Adrenal gland (tissue), 12 donors: Measurements from ENCODE around the gene SPINK5. TPM values are rescaled to one million over a fixed set of nuclear protein-coding genes. Genes with fewer than 3 reads are reported as not detected.

Experiments
- DNase-seq, 7 donors: peaks; one replicate each; pipeline ENCODE4 v3.0.0-alpha.2; 2019 to 2020
- H3K27ac ChIP-seq, 5 donors: fragments of 200-600 bp; sonication (generic) in 4 of 5; 1 replicate in 3 of 5; 2 replicates in 2 of 5; pipeline versions ENCODE4 v1.5.1 to v1.8.0; 2016 to 2020; ENCODE audit warnings: mild to moderate bottlenecking in 1 of 5
- H3K27me3 ChIP-seq: fragments of 200-600 bp; 2 replicates; pipeline ENCODE4 v1.8.0; 2021
- H3K36me3 ChIP-seq, 2 donors: fragments of 200-600 bp; replicated peaks in 1 of 2; 1 replicate in 1 of 2; 2 replicates in 1 of 2; pipeline versions ENCODE4 v1.5.1 to v1.8.0; 2018 to 2022
- H3K4me1 ChIP-seq, 2 donors: fragments of 200-600 bp; replicated peaks in 1 of 2; 1 replicate in 1 of 2; 2 replicates in 1 of 2; pipeline versions ENCODE4 v1.5.1 to v1.8.0; 2018 to 2021
- H3K4me3 ChIP-seq, 4 donors: fragments of 200-600 bp; sonication (generic) in 3 of 4; one replicate each; pipeline ENCODE4 v1.5.1; 2016 to 2018
- H3K9me3 ChIP-seq, 3 donors: fragments of 200-600 bp; sonication (generic) in 1 of 3; replicated peaks in 1 of 3; 1 replicate in 2 of 3; 2 replicates in 1 of 3; pipeline versions ENCODE4 v1.5.1 to v1.8.0; 2016 to 2021
- CTCF ChIP-seq, 6 experiments: fragments of 450-650 bp in 4 of 6; fragments of 200-600 bp in 2 of 6; sonication (generic) in 1 of 6; IDR thresholded peaks; 1 replicate in 5 of 6; 2 replicates in 1 of 6; pipeline versions ENCODE4 v1.5.1 to v1.8.0; 2016 to 2021; ENCODE audit warnings: antibody characterized with exemption in 6 of 6, mild to moderate bottlenecking in 2 of 6, moderate library complexity in 1 of 6
- POLR2A ChIP-seq, 2 donors: fragments of 450-650 bp; IDR thresholded peaks; one replicate each; pipeline ENCODE4 v1.6.1; 2017; ENCODE audit warnings: antibody characterized with exemption in 2 of 2, mild to moderate bottlenecking in 2 of 2, moderate library complexity in 1 of 2
- WGBS, 4 donors: extraction: QIAGEN DNeasy Blood & Tissue Kit in 2 of 4; methylation state at CpG; one replicate each; pipeline versions ENCODE4 v1.1.5 to v1.1.7; 2013 to 2017; 5-methylcytosine and 5-hydroxymethylcytosine counted together
- intact Hi-C, 2 donors: fragments of 100-400 bp; cut with DNase I; formaldehyde crosslinking; loops; one replicate each; pipeline versions ENCODE4 v1.14.1 to v1.15.0; 2022 to 2023
- polyA plus RNA-seq, 3 donors: library from polyadenylated mRNA; stranded (reverse); fragments of 200-250 nt in 2 of 3; fragments of 350-450 nt in 1 of 3; fragmentation: Illumina TruSeq in 1 of 3; extraction: RNeasy Lipid Tissue Mini Kit (QIAGEN cat#74804) in 1 of 3; gene quantifications; one replicate each; pipeline ENCODE4 v1.2.3, GENCODE V29; 2013 to 2014
- total RNA-seq, 9 donors: library from RNA; depleted of rRNA in 4 of 9; stranded (reverse); fragments of >200 nt in 4 of 9; fragments of 120-200 nt in 1 of 9; fragmentation: NEBNext Ultra II Directional in 1 of 9; extraction: Animal tissue kit (Norgen Biotek cat#: 25700) in 1 of 9; gene quantifications; one replicate each; pipeline versions ENCODE4 v1.1.0 to v1.2.4, GENCODE V29; 2013 to 2023
- donor health status: healthy with polysubstance abuse.
- donor health status: Bipolar disorder and iron deficiency.
- donor health status: DM: yes; HTN: yes; CAD: no.
- donor health status: DM: no; HTN: no; CAD: no.
- donor health status: DM: no; HTN: no; CAD: no.
- donor health status: DM: yes; HTN: yes; CAD: no.

Gene SPINK5
- total and polyA plus RNA-seq, 12 donors = 0.13 to 3.5 (median 0.40) TPM; not detected in 3

DNA sequence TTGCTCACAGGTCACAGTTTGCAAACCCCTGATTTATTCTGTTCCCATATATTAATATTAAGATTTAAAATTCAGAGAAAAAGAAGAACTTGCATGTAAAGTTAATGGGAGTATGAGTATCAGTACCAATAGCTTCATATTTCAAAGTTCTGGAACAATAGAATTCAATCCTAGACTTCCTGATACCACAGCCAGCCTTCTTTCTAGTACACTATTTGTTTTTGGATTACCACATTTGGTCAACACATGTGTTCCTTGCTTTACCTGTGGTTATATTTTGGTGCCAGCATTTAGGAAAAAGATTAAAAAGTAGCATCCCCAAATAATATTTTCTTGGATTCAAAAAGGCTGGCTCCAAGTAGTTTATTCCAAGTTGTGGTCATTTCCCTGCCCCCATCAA lies 49.5 kb downstream of the SPINK5 start:
- Histone ChIP-seq H3K27me3 (no peaks in the 10 kb centered on the region), H3K9me3 (no peaks in the 10 kb centered on the region), H3K4me1 (no peaks in the 10 kb centered on the region), H3K36me3 (no peaks in the 10 kb centered on the region), H3K27ac (no peak overlapping the region), H3K4me3 (no peak overlapping the region)
- no peak for TF ChIP-seq POLR2A (IDR thresholded peaks at IDR 0.05)
- TF ChIP-seq CTCF (IDR thresholded peaks at IDR 0.05) = no peak
- DNase-seq = no peak
- intact Hi-C loops = no loop called here

DNA sequence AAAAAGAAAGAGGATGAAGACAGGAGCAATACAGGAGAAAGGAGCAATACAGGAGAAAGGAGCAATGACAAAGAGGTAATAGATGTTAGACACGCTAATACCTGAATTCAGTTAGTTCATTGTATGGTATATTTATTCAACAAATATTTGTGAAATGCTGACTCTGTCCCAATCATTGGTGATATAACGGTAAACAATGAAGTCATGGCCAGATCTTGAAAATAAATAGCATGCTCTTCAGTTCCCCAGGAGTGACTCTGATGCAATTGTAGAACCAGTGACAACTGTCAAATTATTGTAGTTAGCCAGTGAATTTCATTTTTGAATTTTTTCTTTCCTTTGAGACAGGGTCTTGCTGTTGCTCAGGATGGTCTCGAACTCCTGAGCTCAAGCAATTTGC lies 56.5 kb downstream of the SPINK5 start:
- Histone ChIP-seq H3K9me3 (no peaks in the 10 kb centered on the region), H3K4me1 (no peaks in the 10 kb centered on the region), H3K27me3 (peaks cover 3% of the 10 kb centered on the region), H3K27ac (no peak overlapping the region), H3K36me3 (no peaks in the 10 kb centered on the region), H3K4me3 (no peak overlapping the region)
- intact Hi-C loops = loop anchor here in 1 of 2 donors (5.0 to 10.0 kb wide), 2 partner anchors 168 to 236 kb away; no protein-coding TSS in a partner anchor
- TF ChIP-seq CTCF (IDR thresholded peaks at IDR 0.05) (no peak), POLR2A (IDR thresholded peaks at IDR 0.05) (no peak)
- 85 to 93% (median 90%) methylated on average over 3 of the region's 3 CpGs for WGBS, 4 donors
- no peak for DNase-seq

GRCh38 chr5:148125641-148126040 lies 61.9 kb downstream of the SPINK5 start:
- Histone ChIP-seq H3K4me3 (no peak overlapping the region), H3K27ac (no peak overlapping the region), H3K27me3 (peaks cover 3% of the 10 kb centered on the region), H3K9me3 (no peaks in the 10 kb centered on the region), H3K36me3 (no peaks in the 10 kb centered on the region), H3K4me1 (no peaks in the 10 kb centered on the region)
- DNase-seq = no peak
- WGBS, 4 donors = 50 to 60% (median 57%) methylated on average over 3 of the region's 3 CpGs
- intact Hi-C loops = loop anchor here in 1 of 2 donors (10.0 kb wide), 1 partner anchor 241 kb away; no protein-coding TSS in a partner anchor
- no peak for TF ChIP-seq CTCF (IDR thresholded peaks at IDR 0.05)
- no peak for TF ChIP-seq POLR2A (IDR thresholded peaks at IDR 0.05)

DNA sequence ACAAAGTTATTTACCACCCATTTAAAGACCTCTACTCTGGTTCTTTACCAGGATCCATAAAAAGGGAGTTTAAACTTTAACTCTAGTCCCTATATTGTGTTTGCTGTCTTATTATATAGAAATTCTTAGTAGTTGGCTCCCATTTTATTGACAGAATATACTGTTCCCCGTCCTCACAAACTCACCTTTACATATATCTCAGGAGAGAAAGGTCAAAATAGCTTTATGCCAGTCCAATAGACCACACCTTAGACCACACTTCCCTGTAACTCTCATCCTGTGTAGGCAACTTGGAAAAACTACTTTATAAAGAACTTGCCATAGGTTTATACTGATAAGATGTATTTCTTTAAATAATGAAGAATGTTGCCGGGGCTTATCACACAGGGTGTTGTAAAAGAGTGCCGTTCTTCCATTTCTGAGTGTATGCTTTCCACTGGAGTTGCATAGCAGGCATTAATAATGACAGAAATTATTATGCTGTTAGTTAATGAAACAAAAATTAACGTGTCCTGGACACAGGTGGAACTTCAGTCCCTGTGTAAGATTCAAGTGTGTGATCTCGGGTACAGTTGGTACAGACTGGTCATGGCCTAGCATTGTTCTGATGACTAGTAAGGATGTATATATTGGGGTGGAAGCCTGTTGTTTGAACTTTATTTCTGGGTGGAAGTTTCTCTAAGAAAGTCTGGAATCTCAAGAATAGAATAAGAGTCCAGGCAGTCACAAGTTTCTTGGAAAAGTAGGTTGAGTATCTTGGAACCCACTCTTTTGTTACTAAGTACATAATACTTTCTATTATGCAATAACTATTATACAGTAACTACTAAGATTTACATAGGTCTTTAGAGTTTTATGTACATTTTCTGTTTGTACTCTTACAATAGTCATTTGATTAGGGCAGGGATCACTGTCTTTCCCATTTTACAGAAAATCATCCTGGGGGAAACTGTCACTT lies 71.6 kb downstream of the SPINK5 start:
- WGBS, 4 donors = 83 to 86% (median 86%) methylated on average over 5 of the region's 5 CpGs
- no peak for DNase-seq
- Histone ChIP-seq H3K4me1 (no peaks in the 10 kb centered on the region), H3K27ac (no peak overlapping the region), H3K9me3 (no peaks in the 10 kb centered on the region), H3K27me3 (no peaks in the 10 kb centered on the region), H3K36me3 (no peaks in the 10 kb centered on the region), H3K4me3 (no peak overlapping the region)
- intact Hi-C loops = no loop called here
- TF ChIP-seq CTCF (IDR thresholded peaks at IDR 0.05) (no peak), POLR2A (IDR thresholded peaks at IDR 0.05) (no peak)
